SK-N-SH (cell line): Measurements from ENCODE around the gene CYTH3. TPM values are rescaled to one million over a fixed set of nuclear protein-coding genes. Genes with fewer than 3 reads are reported as not detected.

Experiments used
- CTCF ChIA-PET: fragments of 300-600, 350-600 bp; formaldehyde crosslinking; extraction: SDS; loops from one replicate; lab custom pipeline; 2021; lab: Yijun Ruan, JAX
- POLR2A ChIA-PET: fragments of 350-600 bp; sonication (Branson Sonifier 250); formaldehyde crosslinking; extraction: SDS; loops from one replicate; lab custom pipeline; 2020; ENCODE audit warnings: antibody characterized with exemption, inconsistent platforms; lab: Yijun Ruan, JAX
- DNase-seq: peaks from one replicate; pipeline ENCODE4 v3.0.0; 2012
- H2AFZ ChIP-seq: fragments of 200-600 bp; sonication (generic); 2 replicates; pipeline ENCODE4 v1.8.1; 2016; ENCODE audit warnings: antibody characterized with exemption, mild to moderate bottlenecking, low read depth
- H3F3A ChIP-seq: fragments of 200-600 bp; sonication (generic); replicated peaks from 2 replicates; pipeline ENCODE3; 2016; ENCODE audit warnings: antibody characterized with exemption, mild to moderate bottlenecking; ENCODE audit not compliant: insufficient read depth
- H3K27ac ChIP-seq, 2 experiments: fragments of 200-500 bp in 1 of 2; fragments of 200-600 bp in 1 of 2; sonication (Bioruptor generic) in 1 of 2; sonication (generic), shearing (Covaris generic) in 1 of 2; 2 replicates each; pipeline versions ENCODE4 v1.5.1 to v1.6.1; 2014 to 2016; ENCODE audit warnings: low read depth in 2 of 2, inconsistent platforms in 1 of 2, low read length in 1 of 2, mild to moderate bottlenecking in 1 of 2, mixed read lengths in 1 of 2
- H3K27me3 ChIP-seq: fragments of 200-600 bp; sonication (generic), shearing (Covaris generic); 2 replicates; pipeline ENCODE4 v1.6.1; 2016; ENCODE audit warnings: mixed run types; ENCODE audit not compliant: insufficient read depth
- H3K36me3 ChIP-seq, 2 experiments: fragments of 200-500 bp in 1 of 2; fragments of 200-600 bp in 1 of 2; sonication (Bioruptor generic) in 1 of 2; sonication (generic) in 1 of 2; replicated peaks in 1 of 2; 2 replicates each; pipeline versions ENCODE3 to v1.5.1; 2014 to 2016; ENCODE audit warnings: low read length in 1 of 2, mild to moderate bottlenecking in 1 of 2; ENCODE audit not compliant: insufficient read depth in 2 of 2, control insufficient read depth in 1 of 2
- H3K4me1 ChIP-seq, 2 experiments: fragments of 200-500 bp in 1 of 2; fragments of 200-600 bp in 1 of 2; sonication (Bioruptor generic) in 1 of 2; sonication (generic), shearing (Covaris generic) in 1 of 2; 2 replicates each; pipeline versions ENCODE4 v1.5.1 to v1.6.1; 2014 to 2016; ENCODE audit warnings: low read depth in 1 of 2, low read length in 1 of 2, mixed run types in 1 of 2; ENCODE audit not compliant: insufficient read depth in 2 of 2, control insufficient read depth in 1 of 2
- H3K4me2 ChIP-seq: fragments of 200-600 bp; sonication (generic), shearing (Covaris generic); 2 replicates; pipeline ENCODE4 v1.6.1; 2017; ENCODE audit warnings: mixed run types
- H3K4me3 ChIP-seq, 2 experiments: fragments of 200-500 bp in 1 of 2; fragments of 200-600 bp in 1 of 2; sonication (Bioruptor generic) in 1 of 2; sonication (generic), shearing (Covaris generic) in 1 of 2; 2 replicates each; pipeline versions ENCODE4 v1.5.1 to v1.8.1; 2014 to 2016; ENCODE audit warnings: low read depth in 2 of 2, inconsistent platforms in 1 of 2, low read length in 1 of 2, mild to moderate bottlenecking in 1 of 2, mixed read lengths in 1 of 2, moderate library complexity in 1 of 2
- H3K79me2 ChIP-seq: fragments of 200-600 bp; sonication (generic); 2 replicates; pipeline ENCODE4 v1.8.1; 2017; ENCODE audit warnings: mild to moderate bottlenecking; ENCODE audit not compliant: insufficient read depth
- H3K9ac ChIP-seq: fragments of 200-600 bp; sonication (generic); 2 replicates; pipeline ENCODE4 v1.6.1; 2017; ENCODE audit warnings: mixed run types
- H3K9me2 ChIP-seq: fragments of 200-600 bp; sonication (generic); 2 replicates; pipeline ENCODE4 v1.6.1; 2017; ENCODE audit warnings: mixed run types
- H3K9me3 ChIP-seq: fragments of 200-600 bp; sonication (generic); 2 replicates; pipeline ENCODE4 v1.6.1; 2017; ENCODE audit warnings: mixed run types, mild to moderate bottlenecking, moderate library complexity
- H4K20me1 ChIP-seq: fragments of 200-600 bp; sonication (generic); 2 replicates; pipeline ENCODE4 v1.6.1; 2017; ENCODE audit warnings: mild to moderate bottlenecking, mixed run types; ENCODE audit not compliant: insufficient read depth
- CHD2 ChIP-seq: fragments of 150-350 bp; IDR thresholded peaks from 2 replicates; pipeline ENCODE4 v1.6.1; 2018; ENCODE audit warnings: low read length; ENCODE audit not compliant: partially characterized antibody
- EP300 ChIP-seq, 2 experiments: IDR thresholded peaks; 2 replicates each; pipeline versions ENCODE4 v1.4.0 to v1.6.1; 2012; ENCODE audit warnings: borderline replicate concordance in 1 of 2, low read depth in 1 of 2, low read length in 1 of 2
- EZH2phosphoT487 ChIP-seq: fragments of 200-600 bp; sonication (generic); IDR thresholded peaks from 2 replicates; pipeline ENCODE4 v1.6.1; 2017; ENCODE audit warnings: low read depth, mixed run types, mild to moderate bottlenecking, antibody characterized with exemption, moderate library complexity, borderline replicate concordance
- FOXJ3 ChIP-seq: sonication (generic); formaldehyde crosslinking; IDR thresholded peaks from 2 replicates; pipeline ENCODE4 v1.5.1; 2020; ENCODE audit warnings: mild to moderate bottlenecking, missing genetic modification reagents
- FOXM1 ChIP-seq: IDR thresholded peaks from 2 replicates; pipeline ENCODE4 v1.4.0; 2012; ENCODE audit warnings: low read depth, mild to moderate bottlenecking
- GABPA ChIP-seq: IDR thresholded peaks from 2 replicates; pipeline ENCODE4 v1.4.0; 2012; ENCODE audit warnings: low read depth, mild to moderate bottlenecking
- GATA2 ChIP-seq: sonication (generic); formaldehyde crosslinking; IDR thresholded peaks from 2 replicates; pipeline ENCODE4 v1.5.0; 2020; ENCODE audit warnings: mild to moderate bottlenecking, missing genetic modification reagents
- JUND ChIP-seq: IDR thresholded peaks from 2 replicates; pipeline ENCODE4 v1.4.0; 2012
- MXI1 ChIP-seq: IDR thresholded peaks from 2 replicates; pipeline ENCODE4 v1.6.1; 2012; ENCODE audit warnings: mild to moderate bottlenecking, low read depth, low read length, improper control_type of control experiment
- NRF1 ChIP-seq: IDR thresholded peaks from 2 replicates; pipeline ENCODE4 v1.6.1; 2012; ENCODE audit warnings: low read depth, mild to moderate bottlenecking, low read length
- RAD21 ChIP-seq: IDR thresholded peaks from 2 replicates; pipeline ENCODE4 v1.6.1; 2012; ENCODE audit warnings: mild to moderate bottlenecking, low read length
- RCOR1 ChIP-seq: fragments of 150-350 bp; IDR thresholded peaks from 2 replicates; pipeline ENCODE4 v1.6.1; 2017; ENCODE audit warnings: antibody characterized with exemption, low read length
- TAF1 ChIP-seq: IDR thresholded peaks from 2 replicates; pipeline ENCODE4 v1.6.1; 2012; ENCODE audit warnings: low read depth, mild to moderate bottlenecking, low read length, moderate library complexity, borderline replicate concordance
- TEAD4 ChIP-seq: IDR thresholded peaks from 2 replicates; pipeline ENCODE4 v1.4.0; 2012; ENCODE audit warnings: mild to moderate bottlenecking, borderline replicate concordance; ENCODE audit not compliant: insufficient read depth
- WGBS: methylation state at CpG from one replicate; pipeline ENCODE4 v1.1.6; 2017; ENCODE audit warnings: low lambda C conversion rate; 5-methylcytosine and 5-hydroxymethylcytosine counted together
- polyA plus RNA-seq, 3 experiments: library from polyadenylated mRNA; depleted of rRNA; stranded (reverse); fragments of >200 nt; gene quantifications; 2 replicates each; pipeline ENCODE4 v1.2.3, GENCODE V29; 2012
- TF ChIP-seq, protein P1 (sequence below): IDR thresholded peaks from 2 replicates; pipeline ENCODE4 v1.4.0; 2012; ENCODE audit warnings: low read depth, borderline replicate concordance
- TF ChIP-seq, protein P2 (sequence below): fragments of 200-600 bp; sonication (generic); IDR thresholded peaks from 2 replicates; pipeline ENCODE4 v1.6.1; 2017; ENCODE audit warnings: antibody characterized with exemption, mild to moderate bottlenecking, moderate library complexity
- TF ChIP-seq, protein P3 (sequence below): IDR thresholded peaks from 2 replicates; pipeline ENCODE4 v1.4.0; 2012; ENCODE audit warnings: low read depth, borderline replicate concordance

The CYTH3 gene
- polyA plus RNA-seq, 1 of the 3 experiments (the other 2 are of a cell fraction): 55.1 TPM

DNA sequence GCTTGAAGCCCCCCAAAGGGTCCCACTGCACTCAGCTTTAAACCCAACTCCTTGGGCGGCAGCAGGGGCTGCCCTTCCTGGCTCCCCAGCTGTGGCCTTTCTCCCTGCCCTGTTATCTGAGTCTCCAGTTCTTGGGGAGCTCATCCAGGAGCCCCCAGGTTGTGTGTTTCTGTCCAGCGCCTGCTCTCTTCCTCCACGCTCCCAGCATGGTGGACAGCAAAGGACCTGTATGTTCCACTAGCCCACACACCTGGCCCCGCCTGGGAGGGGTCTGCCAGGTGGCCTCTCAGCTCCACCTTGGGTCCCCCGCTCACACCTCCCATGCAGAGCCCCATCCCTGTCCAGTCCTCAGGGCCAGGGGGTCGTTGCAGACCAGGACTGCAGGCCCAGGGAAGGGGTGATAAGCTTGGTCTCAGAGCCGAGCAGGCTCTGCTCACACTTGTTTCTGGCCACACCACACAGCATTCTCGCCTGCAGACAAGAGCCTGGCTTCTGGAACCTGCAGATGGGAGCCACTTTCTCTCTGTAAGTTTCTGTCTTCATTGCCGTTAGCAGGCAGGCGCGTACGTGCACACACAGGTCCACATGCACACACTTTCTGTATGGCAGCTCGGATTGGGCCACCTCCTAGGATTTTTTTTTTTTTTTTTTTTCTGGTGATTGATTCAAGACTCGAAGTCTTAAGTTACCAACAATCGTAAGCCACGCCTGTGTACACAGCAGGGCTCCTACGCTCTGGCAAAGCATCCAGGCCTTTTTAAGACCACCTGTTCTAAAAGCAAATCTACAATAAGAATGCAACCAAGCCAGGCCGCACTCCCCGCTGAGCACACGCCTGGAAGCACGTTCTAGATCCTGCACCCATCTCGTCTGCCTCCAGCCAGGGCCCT lies 104.6 kb downstream of the CYTH3 start:
- Histone ChIP-seq H4K20me1 (no peaks in the 10 kb centered on the region), H3K9me2 (no peaks in the 10 kb centered on the region), H3K4me2 (no peak overlapping the region), H3K27ac (peak overlapping the region in 1 of 2 experiments; percentile 83; a peak in 2 of 4 replicates), H2AFZ (no peak overlapping the region), H3K79me2 (no peaks in the 10 kb centered on the region), H3K4me1 (peaks cover 7 to 52% of the 10 kb centered on the region in 2 experiments; a peak in 2 of 4 replicates), H3K9ac (no peak overlapping the region), H3K27me3 (no peaks in the 10 kb centered on the region), H3F3A (peaks cover 4% of the 10 kb centered on the region), H3K36me3 (peaks cover 15 to 67% of the 10 kb centered on the region in 2 experiments), H3K4me3 (no peak overlapping the region), H3K9me3 (no peaks in the 10 kb centered on the region)
- WGBS: 93% methylated on average over 21 of the region's 22 CpGs
- peak; percentile 57 for DNase-seq
- 0 out of 2 replicates have a peak, but pooled peaks have one; percentile 17 for TF ChIP-seq MXI1
- TF ChIP-seq RAD21: no peak; the same call in 1 of the 2 replicates
- 0 out of 2 replicates have a peak, but pooled peaks have one; percentile 12 for TF ChIP-seq GATA2
- TF ChIP-seq EP300 (IDR thresholded peaks at IDR 0.05; ENCODE audit: borderline replicate concordance in 1 of 2, low read depth in 1 of 2, low read length in 1 of 2): 0 out of 4 replicates have a peak, but pooled peaks of 1 of the 2 experiments have one; percentile 21
- POLR2A ChIA-PET: interaction anchor here (0.7 to 1.2 kb wide), 2 partner anchors 104 to 328 kb away, joined by 3 to 4 read pairs; no protein-coding TSS in a partner anchor
- CTCF ChIA-PET: interaction anchor here (0.7 to 3.4 kb wide), 8 partner anchors 8 to 170 kb away, joined by 3 to 26 read pairs (median 4); no protein-coding TSS in a partner anchor

DNA sequence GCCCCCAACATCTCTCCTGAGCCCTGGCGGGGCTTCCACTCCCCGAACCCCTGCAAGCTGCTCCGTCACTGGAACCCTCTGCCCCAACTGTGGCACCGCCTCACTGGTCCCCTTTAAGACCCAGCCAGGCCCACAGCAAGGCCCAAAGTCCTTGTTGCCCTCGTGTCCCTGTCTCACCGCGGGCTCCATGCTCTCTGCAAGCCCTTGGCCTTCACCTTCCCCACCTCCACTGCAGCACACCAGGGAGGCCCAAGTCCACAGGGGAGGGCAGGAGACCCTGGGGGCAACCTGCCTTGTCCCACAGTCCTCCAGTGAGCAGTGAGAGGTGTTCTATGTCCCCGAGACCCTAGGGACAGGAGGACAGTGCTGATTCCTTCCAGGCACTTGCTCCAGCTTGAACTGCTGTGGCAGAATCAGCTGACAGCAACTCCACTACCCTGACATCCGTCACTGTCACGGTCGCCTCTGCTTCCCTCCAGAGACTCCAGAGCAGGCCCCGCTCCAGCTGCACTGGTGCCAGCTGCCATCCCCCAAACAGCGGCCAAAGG lies 105.3 kb downstream of the CYTH3 start:
- H3F3A ChIP-seq: peaks cover 4% of the 10 kb centered on the region
- H3K27me3 ChIP-seq: no peaks in the 10 kb centered on the region
- peak overlapping the region in 1 of 2 experiments; percentile 83; a peak in 2 of 4 replicates for H3K27ac ChIP-seq
- DNase-seq: peak; percentile 85
- TF ChIP-seq CHD2: peak; percentile 73
- peak; percentile 70 for TF ChIP-seq MXI1
- no peak for TF ChIP-seq FOXJ3 (CRISPR knock-in tag)
- peak; percentile 67; the same call in 1 of the 2 replicates for TF ChIP-seq RCOR1
- TF ChIP-seq TAF1: no peak
- peak in 1 of 2 experiments; percentile 48; a peak in 2 of 4 replicates for TF ChIP-seq EP300 (IDR thresholded peaks at IDR 0.05; ENCODE audit: borderline replicate concordance in 1 of 2, low read depth in 1 of 2, low read length in 1 of 2)
- no peak for TF ChIP-seq GABPA
- TF ChIP-seq, protein P1, sequence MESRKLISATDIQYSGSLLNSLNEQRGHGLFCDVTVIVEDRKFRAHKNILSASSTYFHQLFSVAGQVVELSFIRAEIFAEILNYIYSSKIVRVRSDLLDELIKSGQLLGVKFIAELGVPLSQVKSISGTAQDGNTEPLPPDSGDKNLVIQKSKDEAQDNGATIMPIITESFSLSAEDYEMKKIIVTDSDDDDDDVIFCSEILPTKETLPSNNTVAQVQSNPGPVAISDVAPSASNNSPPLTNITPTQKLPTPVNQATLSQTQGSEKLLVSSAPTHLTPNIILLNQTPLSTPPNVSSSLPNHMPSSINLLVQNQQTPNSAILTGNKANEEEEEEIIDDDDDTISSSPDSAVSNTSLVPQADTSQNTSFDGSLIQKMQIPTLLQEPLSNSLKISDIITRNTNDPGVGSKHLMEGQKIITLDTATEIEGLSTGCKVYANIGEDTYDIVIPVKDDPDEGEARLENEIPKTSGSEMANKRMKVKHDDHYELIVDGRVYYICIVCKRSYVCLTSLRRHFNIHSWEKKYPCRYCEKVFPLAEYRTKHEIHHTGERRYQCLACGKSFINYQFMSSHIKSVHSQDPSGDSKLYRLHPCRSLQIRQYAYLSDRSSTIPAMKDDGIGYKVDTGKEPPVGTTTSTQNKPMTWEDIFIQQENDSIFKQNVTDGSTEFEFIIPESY: no peak
- no peak for TF ChIP-seq EZH2phosphoT487
- TF ChIP-seq NRF1: no peak
- TF ChIP-seq JUND: no peak
- TF ChIP-seq FOXM1: no peak
- TF ChIP-seq RAD21: peak; percentile 37
- TF ChIP-seq, protein P2, sequence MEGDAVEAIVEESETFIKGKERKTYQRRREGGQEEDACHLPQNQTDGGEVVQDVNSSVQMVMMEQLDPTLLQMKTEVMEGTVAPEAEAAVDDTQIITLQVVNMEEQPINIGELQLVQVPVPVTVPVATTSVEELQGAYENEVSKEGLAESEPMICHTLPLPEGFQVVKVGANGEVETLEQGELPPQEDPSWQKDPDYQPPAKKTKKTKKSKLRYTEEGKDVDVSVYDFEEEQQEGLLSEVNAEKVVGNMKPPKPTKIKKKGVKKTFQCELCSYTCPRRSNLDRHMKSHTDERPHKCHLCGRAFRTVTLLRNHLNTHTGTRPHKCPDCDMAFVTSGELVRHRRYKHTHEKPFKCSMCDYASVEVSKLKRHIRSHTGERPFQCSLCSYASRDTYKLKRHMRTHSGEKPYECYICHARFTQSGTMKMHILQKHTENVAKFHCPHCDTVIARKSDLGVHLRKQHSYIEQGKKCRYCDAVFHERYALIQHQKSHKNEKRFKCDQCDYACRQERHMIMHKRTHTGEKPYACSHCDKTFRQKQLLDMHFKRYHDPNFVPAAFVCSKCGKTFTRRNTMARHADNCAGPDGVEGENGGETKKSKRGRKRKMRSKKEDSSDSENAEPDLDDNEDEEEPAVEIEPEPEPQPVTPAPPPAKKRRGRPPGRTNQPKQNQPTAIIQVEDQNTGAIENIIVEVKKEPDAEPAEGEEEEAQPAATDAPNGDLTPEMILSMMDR: no peak
- TF ChIP-seq, protein P3, sequence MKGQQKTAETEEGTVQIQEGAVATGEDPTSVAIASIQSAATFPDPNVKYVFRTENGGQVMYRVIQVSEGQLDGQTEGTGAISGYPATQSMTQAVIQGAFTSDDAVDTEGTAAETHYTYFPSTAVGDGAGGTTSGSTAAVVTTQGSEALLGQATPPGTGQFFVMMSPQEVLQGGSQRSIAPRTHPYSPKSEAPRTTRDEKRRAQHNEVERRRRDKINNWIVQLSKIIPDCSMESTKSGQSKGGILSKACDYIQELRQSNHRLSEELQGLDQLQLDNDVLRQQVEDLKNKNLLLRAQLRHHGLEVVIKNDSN: no peak
- TF ChIP-seq TEAD4: no peak
- no peak overlapping the region for H3K9ac ChIP-seq
- H3K79me2 ChIP-seq: no peaks in the 10 kb centered on the region
- no peaks in the 10 kb centered on the region for H4K20me1 ChIP-seq
- 93% methylated on average over 13 of the region's 13 CpGs for WGBS
- H3K36me3 ChIP-seq: peaks cover 15 to 71% of the 10 kb centered on the region in 2 experiments
- POLR2A ChIA-PET: interaction anchor here (0.7 to 1.2 kb wide), 3 partner anchors 105 to 328 kb away, joined by 3 to 4 read pairs (median 3); no protein-coding TSS in a partner anchor
- no peak overlapping the region for H2AFZ ChIP-seq
- no peaks in the 10 kb centered on the region for H3K9me3 ChIP-seq
- H3K4me2 ChIP-seq: no peak overlapping the region
- CTCF ChIA-PET: interaction anchor here (0.7 to 3.4 kb wide), 11 partner anchors 10 to 270 kb away, joined by 3 to 26 read pairs (median 3); no protein-coding TSS in a partner anchor
- no peaks in the 10 kb centered on the region for H3K9me2 ChIP-seq
- H3K4me3 ChIP-seq: no peak overlapping the region
- H3K4me1 ChIP-seq: peaks cover 0 to 56% of the 10 kb centered on the region in 2 experiments; a peak in 1 of 4 replicates
